H1 (cell line): Measurements from ENCODE around the gene ZBED4. TPM values are rescaled to one million over a fixed set of nuclear protein-coding genes. Genes with fewer than 3 reads are reported as not detected.

ENCODE experiments used
- E2F6 ChIP-seq: IDR thresholded peaks from 2 replicates; pipeline ENCODE4 v1.6.1; 2012; ENCODE audit warnings: inconsistent platforms
- EP300 ChIP-seq, 2 experiments: IDR thresholded peaks; 1 replicate in 1 of 2; 2 replicates in 1 of 2; pipeline ENCODE4 v1.6.1; 2011 to 2012; ENCODE audit warnings: low read depth in 2 of 2, low read length in 2 of 2, mild to moderate bottlenecking in 2 of 2, borderline replicate concordance in 1 of 2, inconsistent platforms in 1 of 2, moderate library complexity in 1 of 2
- EZH2 ChIP-seq: fragments of 200-600 bp; sonication (generic); IDR thresholded peaks from 2 replicates; pipeline ENCODE4 v1.7.1; 2012; ENCODE audit warnings: low read depth, mild to moderate bottlenecking, moderate library complexity, low read length, inconsistent platforms; ENCODE audit not compliant: severe bottlenecking
- POLR2A ChIP-seq, 2 experiments: IDR thresholded peaks; 1 replicate in 1 of 2; 2 replicates in 1 of 2; pipeline ENCODE4 v1.6.1; 2011; ENCODE audit warnings: low read depth in 2 of 2, low read length in 2 of 2, mild to moderate bottlenecking in 2 of 2; ENCODE audit errors: control extremely low read depth in 1 of 2
- SUZ12 ChIP-seq: fragments of 200-600 bp; sonication (generic); IDR thresholded peaks from 2 replicates; pipeline ENCODE4 v1.6.1; 2012; ENCODE audit warnings: mild to moderate bottlenecking, inconsistent platforms, low read length, moderate library complexity, mixed read lengths
- TAF7 ChIP-seq: optimal IDR thresholded peaks from 2 replicates; pipeline ENCODE3; 2011; ENCODE audit warnings: low read depth, mild to moderate bottlenecking, inconsistent platforms, low read length, moderate library complexity, borderline replicate concordance
- polyA plus RNA-seq, 7 experiments: library from polyadenylated mRNA; depleted of rRNA in 3 of 7; stranded (reverse) in 5 of 7; unstranded in 2 of 7; fragments of >200 nt in 5 of 7; fragments of 200-250 nt in 2 of 7; gene quantifications; 1 replicate in 5 of 7; 2 replicates in 1 of 7; 4 replicates in 1 of 7; pipeline versions ENCODE4 v1.2.1 to v1.2.3, GENCODE V29; 2011 to 2013; ENCODE audit warnings: missing spikeins in 2 of 7, mixed read lengths in 2 of 7
- total RNA-seq: library from RNA; stranded (reverse); fragmentation: NEBNext Ultra II Directional; extraction: Animal tissue kit (Norgen Biotek cat#: 25700); gene quantifications from 2 replicates; pipeline ENCODE4 v1.2.1, GENCODE V29; 2021

ZBED4 gene
- total and polyA plus RNA-seq, 2 of the 8 experiments (the other 6 are each of a cell fraction or from before 2014, with no cell fraction given), result 11.0 to 28.3 TPM

GRCh38 chr22:49906799-49907290, 53.2 kb downstream of the ZBED4 start (continued):
- TF ChIP-seq E2F6 (no peak), SUZ12 (no peak), TAF7 (no peak), EP300 (IDR thresholded peaks at IDR 0.05; ENCODE audit: borderline replicate concordance in 1 of 2, low read depth in 2 of 2, low read length in 2 of 2) (no peak), POLR2A (IDR thresholded peaks at IDR 0.05; ENCODE audit: control extremely low read depth in 1 of 2, low read depth in 2 of 2, low read length in 2 of 2) (no peak), EZH2 (no peak)
